Measurements from ENCODE around the gene DCAF15. TPM values are rescaled to one million over a fixed set of nuclear protein-coding genes. Genes with fewer than 3 reads are reported as not detected.

Gene DCAF15
- total RNA-seq, 1 donor from 2014 or later: 30.0 TPM

Other genes with a start within 250 kb of the DCAF15 start
- gene MRI1, start 188.0 kb upstream of the DCAF15 start, total RNA-seq: 50.7 TPM
- 78.2 TPM for gene C19orf53, start 178.1 kb upstream of the DCAF15 start, total RNA-seq
- 8.1 TPM for gene ZSWIM4, start 157.1 kb upstream of the DCAF15 start, total RNA-seq
- not detected for gene NANOS3, start 75.4 kb upstream of the DCAF15 start, total RNA-seq
- gene BRME1, start 46.4 kb upstream of the DCAF15 start, total RNA-seq: 3.3 TPM
- 57.2 TPM for gene CC2D1A, start 46.3 kb upstream of the DCAF15 start, total RNA-seq
- gene PODNL1, start 14.1 kb upstream of the DCAF15 start, total RNA-seq: 7.9 TPM
- 16.4 TPM for gene RFX1, start 53.8 kb downstream of the DCAF15 start, total RNA-seq
- gene RLN3, start 75.6 kb downstream of the DCAF15 start, total RNA-seq: not detected
- 5.1 TPM for gene IL27RA, start 79.3 kb downstream of the DCAF15 start, total RNA-seq
- gene PALM3, start 109.6 kb downstream of the DCAF15 start, total RNA-seq: 24.1 TPM
- gene MISP3, start 120.3 kb downstream of the DCAF15 start, total RNA-seq: 4.3 TPM
- not detected for gene C19orf67, start 133.3 kb downstream of the DCAF15 start, total RNA-seq
- gene SAMD1, start 138.2 kb downstream of the DCAF15 start, total RNA-seq: 24.3 TPM
- gene PRKACA, start 165.3 kb downstream of the DCAF15 start, total RNA-seq: 89.3 TPM
- 1.5 TPM for gene ASF1B, start 184.1 kb downstream of the DCAF15 start, total RNA-seq

All from ureter (tissue), 1 donor.